AG04450 (cell line): ENCODE measurements around the gene BRAF. TPM values are rescaled to one million over a fixed set of nuclear protein-coding genes. Genes with fewer than 3 reads are reported as not detected.

Experiments
- CTCF ChIA-PET: fragments of 300-600, 350-600 bp; formaldehyde crosslinking; extraction: SDS; loops from one replicate; lab custom pipeline; 2022; ENCODE audit warnings: antibody characterized with exemption, inconsistent platforms; lab: Charles Lee
- POLR2A ChIA-PET: fragments of 350-600 bp; formaldehyde crosslinking; extraction: SDS; loops from one replicate; lab custom pipeline; 2021; ENCODE audit warnings: antibody characterized with exemption, inconsistent platforms; lab: Yijun Ruan, JAX
- DNase-seq: peaks from one replicate; pipeline ENCODE4 v3.0.0-alpha.2; 2011; ENCODE audit warnings: low read depth, low spot score
- H3K27ac ChIP-seq: one replicate; pipeline ENCODE4 v1.5.1; 2012; ENCODE audit warnings: low read depth, low read length, control low read depth
- H3K27me3 ChIP-seq: one replicate; pipeline ENCODE4 v1.6.0; 2012; ENCODE audit warnings: low read length; ENCODE audit not compliant: control insufficient read depth, insufficient read depth
- H3K4me3 ChIP-seq: 2 replicates; pipeline ENCODE4 v1.5.1; 2011; ENCODE audit warnings: mild to moderate bottlenecking, low read depth, low read length, control low read depth
- H3K9me3 ChIP-seq: 2 replicates; pipeline ENCODE4 v1.5.1; 2012; ENCODE audit warnings: low read length; ENCODE audit not compliant: control insufficient read depth, insufficient read depth
- polyA plus RNA-seq: library from polyadenylated mRNA; depleted of rRNA; stranded (reverse); fragments of >200 nt; gene quantifications from 2 replicates; pipeline ENCODE4 v1.2.3, GENCODE V29; 2011
- TF ChIP-seq, protein P1 (sequence below): IDR thresholded peaks from 2 replicates; pipeline ENCODE4 v1.5.1; 2011; ENCODE audit warnings: low read depth, low read length, control low read depth, inconsistent platforms

BRAF gene
- polyA plus RNA-seq, 1 experiment = 19.3 TPM

DNA sequence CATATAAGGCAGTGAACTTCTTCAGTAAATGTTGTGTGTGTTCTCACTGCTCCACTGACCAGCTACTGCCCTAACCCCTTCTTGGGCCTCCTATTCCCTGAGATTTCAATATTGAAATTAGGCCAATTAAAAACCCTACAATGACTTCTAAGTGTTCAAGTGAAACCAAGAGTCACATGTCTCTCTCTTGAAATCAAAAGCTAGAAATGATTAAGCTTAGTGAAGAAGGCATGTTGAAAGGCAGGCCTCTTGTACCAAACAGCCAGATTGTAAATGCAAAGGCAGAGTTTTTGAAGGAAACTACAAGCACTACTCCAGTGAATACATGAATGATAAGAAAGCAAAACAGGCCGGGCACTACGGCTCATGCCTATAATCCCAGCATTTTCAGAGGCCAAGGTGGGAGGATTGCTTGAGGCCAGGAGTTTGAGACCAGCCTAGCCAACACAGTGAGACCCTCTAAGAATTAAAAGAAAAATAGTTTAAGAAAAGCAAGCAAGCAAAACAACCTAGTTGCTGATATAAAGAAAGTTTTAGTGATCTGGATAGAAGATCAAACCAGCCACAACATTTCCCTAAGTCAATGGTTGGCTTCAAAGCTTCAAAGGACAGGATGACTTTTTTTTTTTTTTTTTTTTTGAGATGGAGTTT, 22.3 kb downstream of the BRAF start:
- TF ChIP-seq, protein P1, sequence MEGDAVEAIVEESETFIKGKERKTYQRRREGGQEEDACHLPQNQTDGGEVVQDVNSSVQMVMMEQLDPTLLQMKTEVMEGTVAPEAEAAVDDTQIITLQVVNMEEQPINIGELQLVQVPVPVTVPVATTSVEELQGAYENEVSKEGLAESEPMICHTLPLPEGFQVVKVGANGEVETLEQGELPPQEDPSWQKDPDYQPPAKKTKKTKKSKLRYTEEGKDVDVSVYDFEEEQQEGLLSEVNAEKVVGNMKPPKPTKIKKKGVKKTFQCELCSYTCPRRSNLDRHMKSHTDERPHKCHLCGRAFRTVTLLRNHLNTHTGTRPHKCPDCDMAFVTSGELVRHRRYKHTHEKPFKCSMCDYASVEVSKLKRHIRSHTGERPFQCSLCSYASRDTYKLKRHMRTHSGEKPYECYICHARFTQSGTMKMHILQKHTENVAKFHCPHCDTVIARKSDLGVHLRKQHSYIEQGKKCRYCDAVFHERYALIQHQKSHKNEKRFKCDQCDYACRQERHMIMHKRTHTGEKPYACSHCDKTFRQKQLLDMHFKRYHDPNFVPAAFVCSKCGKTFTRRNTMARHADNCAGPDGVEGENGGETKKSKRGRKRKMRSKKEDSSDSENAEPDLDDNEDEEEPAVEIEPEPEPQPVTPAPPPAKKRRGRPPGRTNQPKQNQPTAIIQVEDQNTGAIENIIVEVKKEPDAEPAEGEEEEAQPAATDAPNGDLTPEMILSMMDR = no peak
- H3K27me3 ChIP-seq = no peaks in the 10 kb centered on the region
- CTCF ChIA-PET = no interaction called here
- H3K4me3 ChIP-seq = no peak overlapping the region
- no peaks in the 10 kb centered on the region; the same call in 1 of the 2 replicates for H3K9me3 ChIP-seq
- POLR2A ChIA-PET = no interaction called here
- no peak for DNase-seq
- no peak overlapping the region for H3K27ac ChIP-seq

DNA sequence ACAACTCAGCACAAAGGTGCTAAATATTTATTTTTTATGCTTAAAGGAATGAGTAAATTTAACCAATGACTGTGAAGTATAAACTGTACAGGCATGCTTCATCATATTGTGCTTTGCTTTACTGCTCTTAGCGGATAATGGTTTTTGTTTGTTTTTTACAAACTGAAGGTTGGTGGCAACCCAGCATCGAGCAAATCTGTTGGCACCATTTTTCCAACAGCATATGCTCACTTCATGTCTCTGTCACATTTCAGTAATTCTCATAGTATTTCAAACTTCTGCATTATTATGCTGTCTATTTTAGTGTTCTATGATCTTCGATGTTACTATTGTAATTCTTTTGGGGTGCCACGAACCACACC, 22.8 kb downstream of the BRAF start:
- CTCF ChIA-PET = no interaction called here
- H3K27me3 ChIP-seq = no peaks in the 10 kb centered on the region

DNA sequence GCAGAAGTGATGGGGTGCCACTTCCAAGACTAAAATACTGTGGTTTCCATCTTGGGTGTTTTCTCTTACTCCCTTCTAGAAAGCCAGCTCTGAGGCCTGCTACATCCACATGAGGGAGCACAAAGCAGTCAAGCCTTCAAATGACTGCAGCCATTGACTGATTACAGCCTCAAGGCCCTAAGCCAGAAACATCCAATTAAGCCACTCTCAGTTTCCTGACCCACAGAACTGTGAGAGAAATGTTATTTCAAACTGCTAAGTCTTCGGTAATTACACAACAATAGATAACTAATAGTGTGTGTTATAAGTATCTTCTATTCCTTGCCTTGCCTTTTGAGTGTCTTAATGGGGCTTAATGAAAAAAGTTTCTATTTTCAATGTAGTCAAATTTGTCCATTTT, 24.8 kb downstream of the BRAF start:
- H3K27ac ChIP-seq = no peak overlapping the region
- H3K27me3 ChIP-seq = no peaks in the 10 kb centered on the region
- TF ChIP-seq, protein P1 = no peak
- CTCF ChIA-PET = interaction anchor here (0.9 kb wide), 1 partner anchor 89 kb away, joined by 5 read pairs; no protein-coding TSS in a partner anchor
- no peak for DNase-seq
- POLR2A ChIA-PET = interaction anchor here (0.6 kb wide), 1 partner anchor 493 kb away, joined by 4 read pairs; no protein-coding TSS in a partner anchor
- H3K9me3 ChIP-seq = no peaks in the 10 kb centered on the region
- H3K4me3 ChIP-seq = no peak overlapping the region

More for the DNA sequence above, 22.8 kb downstream of the BRAF start:
- H3K27ac ChIP-seq = no peak overlapping the region
- H3K9me3 ChIP-seq = no peaks in the 10 kb centered on the region; the same call in 1 of the 2 replicates
- TF ChIP-seq, protein P1 = no peak
- DNase-seq = no peak
- POLR2A ChIA-PET = no interaction called here
- no peak overlapping the region for H3K4me3 ChIP-seq

DNA sequence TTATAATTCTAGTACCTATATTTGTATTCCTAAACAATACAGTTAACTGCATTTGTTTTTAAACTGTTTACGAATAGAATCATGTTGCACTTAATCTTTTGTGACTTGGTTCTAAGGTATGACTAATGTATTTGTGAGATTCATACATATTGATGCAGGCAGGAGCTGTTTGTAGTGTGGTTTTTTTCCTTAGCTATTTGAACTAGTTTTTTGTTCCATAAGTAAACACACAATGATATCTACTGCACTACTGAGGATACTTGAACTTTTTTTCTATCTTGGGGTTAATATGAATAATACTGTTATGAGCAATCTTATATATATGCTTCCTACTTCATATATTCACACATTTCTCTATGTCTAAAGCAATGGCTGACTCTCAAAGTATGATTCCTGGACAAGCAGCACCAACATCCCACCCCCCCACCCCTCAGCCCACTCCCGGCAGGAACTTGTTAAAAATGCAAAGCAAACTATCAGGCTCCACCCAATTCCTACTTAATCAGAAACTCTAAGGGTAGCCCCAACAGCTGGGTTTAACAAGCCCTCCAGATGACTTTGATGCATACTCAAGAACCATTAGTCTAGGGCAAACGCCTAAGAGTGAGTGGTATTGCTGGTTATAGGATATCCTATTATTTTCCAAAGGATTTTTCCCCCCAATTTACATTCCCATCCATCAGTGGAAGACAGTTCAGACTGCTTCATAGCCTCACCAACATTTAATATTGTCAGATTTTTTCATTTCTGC, 25.8 kb downstream of the BRAF start:
- ChIA-PET CTCF (interaction anchor here (1.0 kb wide), 1 partner anchor 87 kb away, joined by 3 read pairs; no protein-coding TSS in a partner anchor), POLR2A (no interaction called here)
- no peak overlapping the region for H3K27ac ChIP-seq
- TF ChIP-seq, protein P1 = no peak
- no peaks in the 10 kb centered on the region for H3K9me3 ChIP-seq
- no peaks in the 10 kb centered on the region for H3K27me3 ChIP-seq
- DNase-seq = no peak
- H3K4me3 ChIP-seq = no peak overlapping the region

DNA sequence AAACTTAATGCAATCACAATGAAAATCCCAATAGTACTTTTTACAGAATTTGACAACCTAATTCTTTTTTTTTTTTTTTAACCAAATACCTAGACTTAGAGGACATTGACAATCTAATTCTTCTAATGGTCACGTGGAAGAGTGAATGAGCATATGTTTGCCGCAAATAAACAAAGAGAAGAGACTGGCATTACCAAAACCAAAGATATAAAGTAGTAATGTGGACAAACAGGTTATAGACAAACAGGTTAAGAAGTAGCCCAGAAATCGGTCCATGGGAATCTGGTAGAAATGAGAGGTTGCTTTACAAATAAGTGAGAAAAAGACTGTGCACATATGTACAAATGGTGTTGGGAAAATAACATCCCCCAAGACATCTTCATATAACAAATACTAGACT, 27.7 kb downstream of the BRAF start:
- ChIA-PET CTCF (no interaction called here), POLR2A (no interaction called here)
- Histone ChIP-seq H3K27me3 (no peaks in the 10 kb centered on the region), H3K4me3 (no peak overlapping the region), H3K27ac (no peak overlapping the region), H3K9me3 (no peaks in the 10 kb centered on the region)
- TF ChIP-seq, protein P1 = no peak
- DNase-seq = no peak
